ENCODE data around the gene LCE2C. TPM values are rescaled to one million over a fixed set of nuclear protein-coding genes. Genes with fewer than 3 reads are reported as not detected.
"Not testable (repeated sequence)": the region's sequence is repeated elsewhere in the genome, so short reads cannot be mapped to it uniquely, and the experiment has no call there.

LCE2C gene
- total and polyA plus RNA-seq, 2 donors, result not detected

GRCh38 chr1:152679459-152679858 lies 4.4 kb downstream of the LCE2C start:
- 61% methylated on average over 6 of the region's 6 CpGs for WGBS
- Histone ChIP-seq H3K36me3 (ENCODE audit: insufficient read depth) (no peaks in the 10 kb centered on the region), H3K4me3 (ENCODE audit: low read depth, low read length) (no peak overlapping the region), H3K27ac (ENCODE audit: low read depth) (no peak overlapping the region), H3K4me1 (ENCODE audit: insufficient read depth) (no peaks in the 10 kb centered on the region)
- DNase-seq (ENCODE audit: extremely low spot score), result no peak

GRCh38 chr1:152681616-152682015 lies 6.5 kb downstream of the LCE2C start:
- H3K27ac ChIP-seq (ENCODE audit: low read depth), result no peak overlapping the region
- WGBS, result 68% methylated on average over 2 of the region's 2 CpGs
- H3K4me3 ChIP-seq (ENCODE audit: low read depth, low read length), result no peak overlapping the region
- H3K36me3 ChIP-seq (ENCODE audit: insufficient read depth), result no peaks in the 10 kb centered on the region
- no peak for DNase-seq (ENCODE audit: extremely low spot score)
- no peaks in the 10 kb centered on the region for H3K4me1 ChIP-seq (ENCODE audit: insufficient read depth)

- Histone ChIP-seq H3K4me1 (ENCODE audit: insufficient read depth) (no peaks in the 10 kb centered on the region), H3K27ac (ENCODE audit: low read depth) (no peak overlapping the region), H3K36me3 (ENCODE audit: insufficient read depth) (no peaks in the 10 kb centered on the region), H3K4me3 (ENCODE audit: low read depth, low read length) (no peak overlapping the region)
- no peak for DNase-seq (ENCODE audit: extremely low spot score)
Measured at GRCh38 chr1:152683846-152684245, 8.8 kb downstream of the LCE2C start.

GRCh38 chr1:152685823-152686222 lies 10.7 kb downstream of the LCE2C start, which contains the start of gene LCE2B:
Gene LCE2B, plus strand, starts transcription at chr1:152686123. Its CDS starts 721 bp downstream, at chr1:152686844.
- DNase-seq (ENCODE audit: extremely low spot score); H3K4me3 ChIP-seq (ENCODE audit: low read depth, low read length); H3K27ac ChIP-seq (ENCODE audit: low read depth); H3K36me3 ChIP-seq (ENCODE audit: insufficient read depth); H3K4me1 ChIP-seq (ENCODE audit: insufficient read depth): not testable (repeated sequence)
- WGBS, result 70% methylated on average over 4 of the region's 4 CpGs

GRCh38 chr1:152697701-152698600 lies 22.9 kb downstream of the LCE2C start, which contains the start of gene LCE2A:
Gene LCE2A, plus strand, starts transcription at chr1:152698345. Its CDS starts 557 bp downstream, at chr1:152698902.
- H3K27ac ChIP-seq (ENCODE audit: low read depth), result no peak within 1 kb of the TSS
- no peaks in the 10 kb centered on the region for H3K4me1 ChIP-seq (ENCODE audit: insufficient read depth)
- DNase-seq (ENCODE audit: extremely low spot score), result no peak
- H3K36me3 ChIP-seq (ENCODE audit: insufficient read depth), result no peaks in the 10 kb centered on the region
- no peak within 1 kb of the TSS for H3K4me3 ChIP-seq (ENCODE audit: low read depth, low read length)
- 50% methylated on average over 4 of the region's 4 CpGs for WGBS

GRCh38 chr1:152699746-152700145 lies 24.7 kb downstream of the LCE2C start:
- Histone ChIP-seq H3K4me3 (ENCODE audit: low read depth, low read length) (no peak overlapping the region), H3K36me3 (ENCODE audit: insufficient read depth) (no peaks in the 10 kb centered on the region), H3K27ac (ENCODE audit: low read depth) (no peak overlapping the region), H3K4me1 (ENCODE audit: insufficient read depth) (no peaks in the 10 kb centered on the region)
- no peak for DNase-seq (ENCODE audit: extremely low spot score)
- WGBS, result 77% methylated on average over 4 of the region's 4 CpGs

- Histone ChIP-seq H3K4me3 (ENCODE audit: low read depth, low read length) (no peak within 1 kb of the TSS), H3K36me3 (ENCODE audit: insufficient read depth) (no peaks in the 10 kb centered on the region), H3K4me1 (ENCODE audit: insufficient read depth) (no peaks in the 10 kb centered on the region), H3K27ac (ENCODE audit: low read depth) (no peak within 1 kb of the TSS)
- DNase-seq (ENCODE audit: extremely low spot score), result no peak
- 77% methylated on average over 2 of the region's 2 CpGs for WGBS
Measured at GRCh38 chr1:152707860-152708259, 32.8 kb downstream of the LCE2C start, which contains the start of gene LCE4A. Gene LCE4A, plus strand, starts transcription at chr1:152708160. Its CDS starts 916 bp downstream, at chr1:152709076.

GRCh38 chr1:152718238-152718637 lies 43.2 kb downstream of the LCE2C start:
- Histone ChIP-seq H3K27ac (ENCODE audit: low read depth) (no peak overlapping the region), H3K4me3 (ENCODE audit: low read depth, low read length) (no peak overlapping the region), H3K4me1 (ENCODE audit: insufficient read depth) (no peaks in the 10 kb centered on the region), H3K36me3 (ENCODE audit: insufficient read depth) (no peaks in the 10 kb centered on the region)
- DNase-seq (ENCODE audit: extremely low spot score), result no peak

GRCh38 chr1:152725261-152725660 lies 50.2 kb downstream of the LCE2C start:
- H3K4me1 ChIP-seq (ENCODE audit: insufficient read depth), result no peaks in the 10 kb centered on the region
- no peak overlapping the region for H3K4me3 ChIP-seq (ENCODE audit: low read depth, low read length)
- no peak for DNase-seq (ENCODE audit: extremely low spot score)
- H3K36me3 ChIP-seq (ENCODE audit: insufficient read depth), result no peaks in the 10 kb centered on the region
- no peak overlapping the region for H3K27ac ChIP-seq (ENCODE audit: low read depth)

Other genes starting within 250 kb of the LCE2C start
- not detected for gene LCE5A, start 164.5 kb upstream of the LCE2C start, total RNA-seq
- gene LCE5A, start 164.5 kb upstream of the LCE2C start, polyA plus RNA-seq, result not detected
- not detected for gene CRCT1, start 160.8 kb upstream of the LCE2C start, total RNA-seq
- gene CRCT1, start 160.8 kb upstream of the LCE2C start, polyA plus RNA-seq, result not detected
- not detected for gene LCE3E, start 108.5 kb upstream of the LCE2C start, total RNA-seq
- gene LCE3E, start 108.5 kb upstream of the LCE2C start, polyA plus RNA-seq, result not detected
- not detected for gene LCE3D, start 94.8 kb upstream of the LCE2C start, total RNA-seq
- gene LCE3D, start 94.8 kb upstream of the LCE2C start, polyA plus RNA-seq, result not detected
- not detected for gene LCE3C, start 75.0 kb upstream of the LCE2C start, total RNA-seq
- gene LCE3C, start 75.0 kb upstream of the LCE2C start, polyA plus RNA-seq, result not detected
- not detected for gene LCE3B, start 61.5 kb upstream of the LCE2C start, total RNA-seq
- not detected for gene LCE3B, start 61.5 kb upstream of the LCE2C start, polyA plus RNA-seq
- not detected for gene LCE3A, start 52.2 kb upstream of the LCE2C start, total RNA-seq
- not detected for gene LCE3A, start 52.2 kb upstream of the LCE2C start, polyA plus RNA-seq
- gene LCE2D, start 11.9 kb upstream of the LCE2C start, total RNA-seq, result not detected
- not detected for gene LCE2D, start 11.9 kb upstream of the LCE2C start, polyA plus RNA-seq
- not detected for gene LCE2B, start 10.8 kb downstream of the LCE2C start, total RNA-seq
- not detected for gene LCE2B, start 10.8 kb downstream of the LCE2C start, polyA plus RNA-seq
- gene LCE2A, start 23.1 kb downstream of the LCE2C start, total RNA-seq, result not detected
- not detected for gene LCE2A, start 23.1 kb downstream of the LCE2C start, polyA plus RNA-seq
- gene LCE4A, start 32.9 kb downstream of the LCE2C start, total RNA-seq, result not detected
- not detected for gene LCE4A, start 32.9 kb downstream of the LCE2C start, polyA plus RNA-seq
- not detected for gene KPRP, start 82.7 kb downstream of the LCE2C start, total RNA-seq
- gene KPRP, start 82.7 kb downstream of the LCE2C start, polyA plus RNA-seq, result not detected
- gene LCE1F, start 99.9 kb downstream of the LCE2C start, total RNA-seq, result not detected
- not detected for gene LCE1F, start 99.9 kb downstream of the LCE2C start, polyA plus RNA-seq
- gene LCE1E, start 111.0 kb downstream of the LCE2C start, total RNA-seq, result not detected
- gene LCE1E, start 111.0 kb downstream of the LCE2C start, polyA plus RNA-seq, result 0.15 TPM
- not detected for gene LCE1D, start 121.4 kb downstream of the LCE2C start, total RNA-seq
- gene LCE1D, start 121.4 kb downstream of the LCE2C start, polyA plus RNA-seq, result not detected
- not detected for gene LCE1C, start 131.4 kb downstream of the LCE2C start, total RNA-seq
- gene LCE1C, start 131.4 kb downstream of the LCE2C start, polyA plus RNA-seq, result not detected
- gene LCE1B, start 136.7 kb downstream of the LCE2C start, total RNA-seq, result not detected
- not detected for gene LCE1B, start 136.7 kb downstream of the LCE2C start, polyA plus RNA-seq
- not detected for gene LCE1A, start 152.2 kb downstream of the LCE2C start, total RNA-seq
- gene LCE1A, start 152.2 kb downstream of the LCE2C start, polyA plus RNA-seq, result not detected
- gene LCE6A, start 167.6 kb downstream of the LCE2C start, total RNA-seq, result not detected
- gene LCE6A, start 167.6 kb downstream of the LCE2C start, polyA plus RNA-seq, result not detected
- not detected for gene LCE7A, start 184.7 kb downstream of the LCE2C start, total RNA-seq
- not detected for gene LCE7A, start 184.7 kb downstream of the LCE2C start, polyA plus RNA-seq
- gene SMCP, start 203.0 kb downstream of the LCE2C start, total RNA-seq, result not detected
- gene SMCP, start 203.0 kb downstream of the LCE2C start, polyA plus RNA-seq, result not detected
- gene IVL, start 233.3 kb downstream of the LCE2C start, total RNA-seq, result 2.7 TPM
- gene IVL, start 233.3 kb downstream of the LCE2C start, polyA plus RNA-seq, result 9.5 TPM

All from urinary bladder (tissue), 4 donors.